HG03139 (cell line): ENCODE results near the gene UFD1.

Experiments
- ATAC-seq: cut with Tn5 transposase; IDR thresholded peaks from one replicate; pipeline ENCODE4 v1.9.1; 2021; ENCODE audit not compliant: unreplicated experiment

UFD1 gene

DNA sequence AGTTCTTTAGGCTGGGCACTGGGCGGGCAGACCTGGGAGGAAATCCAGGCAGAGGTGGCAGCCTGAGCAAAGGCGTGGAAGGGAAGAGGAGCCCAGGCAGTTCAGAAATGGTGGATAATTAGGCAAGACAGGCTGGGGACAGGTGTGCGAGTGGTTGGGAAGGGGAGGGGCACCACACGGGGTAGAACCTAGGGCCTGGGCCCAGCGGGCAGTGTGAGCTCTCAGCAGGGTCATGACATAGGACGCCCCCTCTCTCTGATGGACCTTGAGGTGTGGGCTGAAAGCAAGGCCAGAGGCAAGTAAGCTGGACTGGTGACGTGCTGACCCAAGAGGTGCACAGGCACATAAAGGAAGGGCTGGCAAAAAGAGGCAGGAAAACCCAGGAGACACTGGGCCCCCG lies 6.8 kb downstream of the UFD1 start:
- ATAC-seq, result no peak

GRCh38 chr22:19471572-19471971 lies 7.4 kb downstream of the UFD1 start:
- no peak for ATAC-seq

GRCh38 chr22:19470010-19470409 lies 9.0 kb downstream of the UFD1 start:
- ATAC-seq, result no peak

DNA sequence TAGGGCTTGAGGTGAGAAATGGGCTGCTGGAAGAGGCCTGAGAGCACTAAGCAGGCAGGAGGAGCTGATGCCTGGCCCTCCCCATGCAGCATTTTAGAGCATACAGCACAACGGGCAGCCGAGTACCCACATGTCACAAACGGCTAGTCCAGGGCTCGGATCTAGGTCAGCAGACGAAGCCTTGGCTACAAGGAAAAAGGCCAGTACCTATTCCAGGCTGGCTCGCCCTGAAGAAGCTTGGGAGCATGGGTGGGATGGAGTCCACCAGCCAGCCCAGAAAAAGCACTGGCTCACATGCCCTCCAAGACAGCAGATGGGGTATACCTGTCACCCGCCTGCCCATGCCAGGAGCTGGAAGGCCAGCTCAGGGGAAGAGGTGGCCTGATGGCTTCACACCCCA lies 9.6 kb downstream of the UFD1 start:
- ATAC-seq, result no peak

DNA sequence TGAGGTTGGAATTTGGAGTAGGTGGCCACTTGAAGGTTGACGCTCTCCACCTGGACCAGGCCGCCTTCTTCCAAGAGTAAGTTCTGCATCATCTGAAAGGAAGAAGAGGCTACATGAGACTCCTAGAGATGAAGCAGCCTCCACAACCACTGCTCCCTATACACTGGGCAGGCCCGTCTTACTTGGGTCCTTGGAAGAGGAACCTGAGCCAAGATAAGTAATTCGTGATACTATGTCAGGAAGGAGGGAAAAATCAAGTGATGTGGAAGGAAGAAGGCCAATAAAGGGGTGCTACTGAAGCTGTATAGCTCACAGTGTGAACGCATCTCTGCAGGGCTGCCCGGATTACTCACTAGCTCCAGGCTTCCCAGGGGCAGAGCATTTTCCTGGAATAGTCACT lies 11.1 kb downstream of the UFD1 start:
- no peak for ATAC-seq

DNA sequence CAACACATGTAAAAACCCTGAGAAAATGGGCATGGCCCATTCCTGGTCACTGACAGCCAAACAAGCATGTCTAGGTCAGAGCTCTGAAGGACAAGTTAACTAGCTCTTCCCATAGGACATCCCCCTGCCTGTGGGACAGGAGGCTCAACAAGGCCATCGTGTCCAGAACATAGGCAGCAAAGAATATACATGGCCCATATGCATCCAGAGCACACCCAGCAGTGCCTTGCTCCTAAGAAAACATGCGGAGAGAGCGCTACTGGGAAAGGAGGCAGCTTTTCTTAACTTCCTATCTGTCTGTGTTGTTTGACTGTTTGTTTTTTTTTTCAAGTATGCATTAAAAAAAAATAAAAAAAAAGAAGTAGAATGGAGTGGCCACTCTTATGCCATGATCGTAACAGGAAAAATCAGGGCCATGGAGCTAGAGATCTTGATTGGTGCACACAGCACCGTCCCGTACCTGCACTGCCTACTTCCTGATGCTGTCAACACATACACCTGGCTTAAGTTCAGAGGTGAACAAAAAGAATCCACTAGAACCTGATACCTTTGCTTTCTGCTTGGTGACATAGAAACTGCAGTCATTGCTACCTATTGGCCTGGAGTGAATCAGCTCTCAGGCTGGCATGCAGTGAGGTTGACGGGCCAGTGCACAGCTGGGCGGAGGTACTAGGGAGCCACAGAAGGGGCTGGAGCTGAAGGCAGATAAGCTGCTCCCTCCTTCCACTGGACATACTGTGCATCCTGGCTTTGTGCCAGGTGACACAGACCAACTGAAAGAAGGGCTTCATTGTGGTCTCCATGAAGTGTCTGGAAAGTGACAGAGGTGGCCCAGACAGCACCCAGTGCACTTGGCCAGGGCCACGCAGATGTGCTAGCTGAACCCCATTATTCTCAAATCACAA lies 11.9 kb downstream of the UFD1 start:
- no peak for ATAC-seq

GRCh38 chr22:19466126-19466716 lies 12.8 kb downstream of the UFD1 start:
- no peak for ATAC-seq

GRCh38 chr22:19464975-19465374 lies 14.0 kb downstream of the UFD1 start:
- no peak for ATAC-seq

DNA sequence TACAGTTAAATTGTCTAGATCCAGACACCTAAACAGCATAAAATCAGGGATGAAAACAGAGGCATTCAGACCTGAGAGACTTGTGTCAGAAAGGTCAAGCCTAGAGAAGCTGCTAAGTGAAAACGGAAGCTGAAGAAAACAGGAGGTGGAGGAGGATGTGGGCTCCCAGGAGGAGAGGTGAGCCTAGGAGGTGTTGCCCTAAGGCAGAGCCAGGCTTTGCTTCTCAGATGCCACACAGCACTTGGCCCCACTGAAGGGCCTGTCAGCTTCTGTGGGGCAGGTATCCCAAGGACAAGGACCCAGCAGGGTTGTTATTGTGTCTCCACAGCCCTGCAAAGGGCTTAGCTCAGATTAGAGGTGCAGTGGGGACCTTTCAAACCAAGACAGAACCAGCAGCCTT lies 14.4 kb downstream of the UFD1 start:
- no peak for ATAC-seq

DNA sequence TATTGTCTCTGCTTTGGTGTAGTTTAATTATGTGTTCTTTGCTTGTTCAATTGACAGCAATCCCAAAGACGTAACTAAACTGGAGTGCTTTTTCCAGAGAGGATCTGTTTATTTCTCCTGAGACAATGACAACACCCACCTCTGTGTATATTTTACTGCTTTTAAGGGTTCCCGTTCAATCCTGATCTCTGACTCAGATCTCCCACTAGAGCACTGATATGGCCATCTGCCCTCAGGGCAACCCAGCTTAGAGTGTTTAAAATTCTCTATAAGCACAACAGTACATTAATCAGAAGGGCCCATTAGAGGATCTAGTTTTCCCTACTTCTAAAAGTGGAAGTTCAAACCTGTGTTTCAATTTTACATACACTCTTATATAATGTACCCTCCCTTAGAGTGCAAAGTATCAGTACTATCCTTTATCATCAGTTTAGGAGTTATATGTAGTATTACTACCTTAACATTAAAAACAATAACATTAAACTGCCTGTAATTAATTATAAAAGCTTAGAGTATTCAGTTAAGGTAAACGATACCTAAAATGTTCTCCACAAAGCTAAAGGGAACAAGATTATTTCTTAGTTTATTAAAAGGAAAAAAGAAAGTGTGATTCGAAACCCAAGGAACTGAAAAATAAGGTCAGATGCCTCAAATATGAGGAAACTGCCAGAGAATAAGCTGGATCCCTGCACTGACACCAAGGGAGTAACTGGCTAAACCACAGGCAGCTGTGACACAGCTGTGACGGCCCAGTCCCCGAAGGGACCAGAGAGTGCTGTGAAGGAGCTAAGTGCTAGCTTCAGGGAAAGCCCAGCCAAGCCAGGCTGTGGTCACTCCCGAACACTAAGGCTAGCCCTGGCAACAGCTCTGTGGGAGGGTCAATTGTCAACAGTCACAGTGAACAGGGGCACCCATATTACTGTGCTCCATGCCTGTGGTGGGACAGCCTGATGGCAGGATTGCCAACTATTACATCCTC lies 15.2 kb downstream of the UFD1 start:
- no peak for ATAC-seq

DNA sequence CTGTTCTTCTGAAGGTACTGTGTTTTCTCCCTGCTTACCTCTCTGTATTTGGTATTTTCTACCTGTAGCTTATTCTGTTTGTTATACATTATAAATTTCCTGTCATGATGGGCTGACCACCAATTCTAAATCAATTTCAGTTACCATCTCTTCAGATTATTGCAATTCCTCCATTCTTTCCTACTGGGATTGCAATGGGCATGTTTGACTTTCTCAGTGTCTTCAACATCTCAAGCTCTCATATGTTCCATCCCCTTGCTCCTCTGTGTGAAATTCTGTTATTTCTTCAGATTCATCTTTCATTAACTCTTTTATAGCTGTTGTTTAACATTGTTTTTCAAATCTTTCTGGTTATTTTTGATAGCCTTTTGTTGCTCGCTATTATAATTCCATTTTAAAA lies 16.0 kb downstream of the UFD1 start:
- ATAC-seq, result no peak

DNA sequence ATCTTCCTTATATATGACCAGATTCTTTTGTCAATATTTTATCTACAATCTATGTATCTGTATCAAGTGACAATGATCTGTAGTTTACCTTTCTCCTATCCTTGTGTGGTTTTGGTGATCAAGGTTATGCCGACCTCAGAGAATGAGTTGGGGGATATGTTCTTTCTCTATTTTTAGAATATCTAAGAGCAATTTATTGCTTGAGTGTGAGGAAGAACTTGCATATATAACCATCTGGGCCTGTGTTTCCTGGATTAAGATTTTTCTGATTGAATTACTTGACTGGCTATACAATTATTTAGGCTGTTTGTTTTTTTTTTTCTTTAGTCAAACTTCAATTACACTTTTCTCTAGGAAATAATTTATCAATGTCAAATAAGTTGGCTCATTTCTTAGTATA lies 17.5 kb downstream of the UFD1 start:
- no peak for ATAC-seq

DNA sequence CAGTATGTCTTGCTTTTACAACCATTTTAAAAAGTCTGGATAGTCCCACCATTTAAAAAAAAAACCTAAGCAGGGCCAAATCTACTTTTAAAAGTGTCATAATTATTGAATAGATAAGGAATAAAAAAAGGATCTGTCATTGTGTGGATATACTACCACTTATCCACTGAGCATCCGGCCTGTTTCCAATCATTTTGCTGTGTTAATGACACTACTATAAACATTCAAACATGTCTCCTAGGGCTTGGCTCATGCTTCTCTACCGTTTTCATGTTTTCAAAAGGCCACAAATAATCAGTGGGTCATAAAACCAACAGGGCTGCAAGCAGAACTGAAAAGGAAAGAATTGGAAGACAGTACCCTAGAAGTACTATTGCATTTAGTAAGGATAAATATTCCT lies 19.0 kb downstream of the UFD1 start:
- no peak for ATAC-seq

- ATAC-seq, result no peak
Observed at GRCh38 chr22:19457828-19458428, 21.1 kb downstream of the UFD1 start.

DNA sequence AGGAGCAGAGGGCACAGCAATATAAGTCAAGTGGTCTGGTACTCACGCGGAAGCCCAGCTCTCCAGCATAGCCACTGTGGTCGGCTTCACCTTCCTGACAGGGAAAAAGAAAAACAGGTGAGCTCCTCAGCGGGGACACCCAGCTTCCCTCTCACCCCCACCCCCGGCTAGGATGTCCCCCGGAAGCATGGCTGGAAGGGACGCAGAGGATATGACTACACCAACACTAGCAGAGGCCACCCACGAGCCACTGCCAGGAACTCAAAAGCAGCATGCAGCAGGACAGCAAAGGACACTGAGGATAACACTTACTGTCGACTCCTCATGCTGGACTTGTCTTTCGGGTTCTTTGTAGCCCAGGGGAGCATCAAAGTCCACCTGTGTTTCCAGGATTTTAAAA lies 22.5 kb downstream of the UFD1 start:
- ATAC-seq, result no peak

DNA sequence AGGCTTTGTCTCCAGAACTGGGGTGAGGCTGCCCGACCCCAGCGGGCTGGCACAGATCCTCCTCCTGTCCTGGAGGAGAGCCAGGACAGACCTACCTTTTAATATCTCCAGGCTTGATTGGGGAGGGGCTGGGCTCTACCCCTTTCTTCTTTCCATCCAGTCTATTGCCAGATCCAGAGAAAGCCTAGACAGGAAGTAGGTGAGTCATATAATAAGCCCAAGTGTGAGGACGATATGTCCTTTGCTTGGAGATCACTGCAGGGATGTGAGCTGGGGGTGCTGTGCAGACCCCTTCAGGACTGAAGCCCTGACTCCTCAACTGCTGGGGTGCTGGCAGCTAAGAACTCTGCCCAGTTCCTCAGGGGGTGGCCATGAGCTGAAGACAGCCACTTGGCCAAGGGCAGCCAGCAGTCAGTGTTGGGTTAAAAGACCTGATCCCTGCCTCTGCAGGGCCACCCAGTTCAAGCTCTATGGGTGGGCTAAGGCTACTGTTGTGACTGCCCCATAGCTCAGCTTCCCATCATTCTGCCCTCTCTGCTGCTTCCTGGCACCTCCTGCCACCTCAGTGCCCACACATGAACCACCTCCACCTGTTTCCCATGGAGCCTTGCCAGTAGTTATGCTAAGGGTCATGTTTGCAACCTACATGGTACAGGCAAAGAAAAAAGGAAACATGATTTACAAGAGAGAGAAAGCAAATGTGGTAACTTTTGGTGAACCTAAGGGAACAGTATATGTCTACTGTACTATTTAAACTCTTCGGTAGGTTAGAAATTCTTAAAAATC lies 23.2 kb downstream of the UFD1 start:
- no peak for ATAC-seq

GRCh38 chr22:19455033-19455432 lies 24.0 kb downstream of the UFD1 start:
- no peak for ATAC-seq

- no peak for ATAC-seq
Observed at GRCh38 chr22:19454156-19454555, 24.8 kb downstream of the UFD1 start.

DNA sequence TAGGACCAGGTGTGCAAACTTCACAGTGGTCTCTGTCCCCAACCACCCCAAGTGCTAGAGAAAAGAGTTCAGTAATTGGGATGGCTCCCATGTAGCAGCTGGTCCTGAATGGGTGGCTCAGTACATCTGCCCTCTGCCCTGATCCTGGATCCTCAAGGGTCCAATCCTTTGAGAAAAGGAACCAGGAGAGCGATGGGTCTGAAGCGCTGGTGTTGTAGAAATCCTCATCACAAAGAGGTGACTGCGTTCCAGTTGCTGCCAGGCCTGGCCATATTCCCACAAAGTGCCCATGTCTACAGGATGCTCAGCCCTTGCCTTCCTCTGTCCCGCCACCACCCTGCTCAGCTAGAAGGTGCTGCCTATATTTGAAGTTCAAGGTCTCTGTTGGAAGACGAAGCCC lies 25.3 kb downstream of the UFD1 start:
- ATAC-seq, result no peak

DNA sequence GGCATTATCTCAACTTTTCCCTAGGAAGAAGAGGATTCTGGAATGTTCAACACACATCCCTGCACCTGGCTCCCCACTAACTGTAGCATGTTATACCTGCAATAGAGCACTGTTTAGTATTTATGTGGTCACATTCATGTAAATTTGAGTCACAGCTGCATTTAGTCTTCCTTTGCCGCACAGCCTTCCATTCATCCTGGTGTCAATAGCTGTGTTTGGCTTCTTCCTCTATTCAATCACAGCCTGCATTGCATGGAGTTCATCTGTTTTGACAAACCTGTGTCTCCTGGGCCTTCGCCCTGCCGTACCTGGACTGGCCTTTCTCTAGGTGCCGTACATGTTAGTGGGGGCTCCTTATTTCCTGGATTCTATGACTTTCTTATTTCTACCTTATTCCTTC lies 27.4 kb downstream of the UFD1 start:
- no peak for ATAC-seq
